Neuronal stem cell (in vitro differentiated cells): ENCODE data around the gene CRAT.

Source experiments
- DNase-seq: peaks from one replicate; pipeline ENCODE4 v3.0.0-alpha.2; 2013; ENCODE audit warnings: low spot score
- H2AFZ ChIP-seq: one replicate; pipeline ENCODE4 v1.6.1; 2013; ENCODE audit warnings: mild to moderate bottlenecking, low read length, inconsistent platforms
- H2AK5ac ChIP-seq: 2 replicates; pipeline ENCODE4 v1.6.1; 2013; ENCODE audit warnings: low read depth, mild to moderate bottlenecking, inconsistent platforms, low read length, moderate library complexity, mixed read lengths
- H2BK120ac ChIP-seq: 2 replicates; pipeline ENCODE4 v1.6.1; 2013; ENCODE audit warnings: low read depth, mild to moderate bottlenecking, inconsistent platforms, low read length, moderate library complexity, mixed read lengths
- H2BK12ac ChIP-seq: one replicate; pipeline ENCODE4 v1.6.1; 2013; ENCODE audit warnings: low read length, inconsistent platforms
- H2BK15ac ChIP-seq: 2 replicates; pipeline ENCODE4 v1.6.1; 2013; ENCODE audit warnings: mild to moderate bottlenecking, low read length, inconsistent platforms, mixed read lengths
- H2BK5ac ChIP-seq: one replicate; pipeline ENCODE4 v1.6.1; 2013; ENCODE audit warnings: inconsistent platforms, mild to moderate bottlenecking, low read length, moderate library complexity
- H3K14ac ChIP-seq: one replicate; pipeline ENCODE4 v1.6.1; 2013; ENCODE audit warnings: low read length, inconsistent platforms
- H3K18ac ChIP-seq: 2 replicates; pipeline ENCODE4 v1.6.1; 2013; ENCODE audit warnings: low read length, inconsistent platforms
- H3K23ac ChIP-seq: 2 replicates; pipeline ENCODE4 v1.6.1; 2013; ENCODE audit warnings: low read depth, mild to moderate bottlenecking, mixed read lengths, low read length, inconsistent platforms; ENCODE audit not compliant: poor library complexity
- H3K27ac ChIP-seq: replicated peaks from 3 replicates; pipeline ENCODE4 v1.5.1; 2013; ENCODE audit warnings: low read length, inconsistent platforms
- H3K27me3 ChIP-seq, 3 experiments: 2 replicates each; pipeline ENCODE4 v1.6.1; 2013; ENCODE audit warnings: low read length in 3 of 3, mild to moderate bottlenecking in 2 of 3, inconsistent platforms in 1 of 3, low read depth in 1 of 3, mixed read lengths in 1 of 3, moderate library complexity in 1 of 3; ENCODE audit not compliant: control insufficient read depth in 3 of 3, insufficient read depth in 3 of 3
- H3K36me3 ChIP-seq, 2 donors: replicated peaks in 1 of 2; 2 replicates each; pipeline ENCODE4 v1.6.1; 2013; ENCODE audit warnings: low read length in 2 of 2; ENCODE audit not compliant: control insufficient read depth in 2 of 2, insufficient read depth in 2 of 2
- H3K4ac ChIP-seq: 2 replicates; pipeline ENCODE4 v1.6.1; 2013; ENCODE audit warnings: inconsistent platforms, mild to moderate bottlenecking, low read length, moderate library complexity
- H3K4me1 ChIP-seq, 2 donors: 1 replicate in 1 of 2; 2 replicates in 1 of 2; pipeline ENCODE4 v1.6.1; 2013; ENCODE audit warnings: low read length in 2 of 2, low read depth in 1 of 2; ENCODE audit not compliant: control insufficient read depth in 2 of 2, insufficient read depth in 1 of 2
- H3K4me2 ChIP-seq: one replicate; pipeline ENCODE4 v1.6.1; 2013; ENCODE audit warnings: mild to moderate bottlenecking, low read length, inconsistent platforms; ENCODE audit not compliant: insufficient read depth, poor library complexity, severe bottlenecking
- H3K4me3 ChIP-seq, 2 donors: 2 replicates each; pipeline ENCODE4 v1.5.1; 2013; ENCODE audit warnings: low read length in 2 of 2, mild to moderate bottlenecking in 2 of 2, inconsistent platforms in 1 of 2, moderate library complexity in 1 of 2
- H3K79me1 ChIP-seq: one replicate; pipeline ENCODE4 v1.6.1; 2013; ENCODE audit warnings: low read depth, mild to moderate bottlenecking, inconsistent platforms, low read length, moderate library complexity
- H3K9ac ChIP-seq: one replicate; pipeline ENCODE4 v1.6.1; 2013; ENCODE audit warnings: mild to moderate bottlenecking, low read depth, low read length, inconsistent platforms; ENCODE audit not compliant: poor library complexity
- H3K9me3 ChIP-seq, 2 donors: replicated peaks in 1 of 2; 2 replicates each; pipeline versions ENCODE3 to v1.6.1; 2013; ENCODE audit warnings: low read length in 2 of 2, mild to moderate bottlenecking in 2 of 2, inconsistent platforms in 1 of 2, low read depth in 1 of 2, mixed read lengths in 1 of 2, moderate library complexity in 1 of 2; ENCODE audit not compliant: control insufficient read depth in 2 of 2, insufficient read depth in 1 of 2
- H4K8ac ChIP-seq: one replicate; pipeline ENCODE4 v1.6.1; 2013; ENCODE audit warnings: low read depth, mild to moderate bottlenecking, inconsistent platforms, low read length, moderate library complexity
- H4K91ac ChIP-seq: one replicate; pipeline ENCODE4 v1.6.1; 2013; ENCODE audit warnings: low read length, low read depth, mild to moderate bottlenecking, inconsistent platforms; ENCODE audit not compliant: poor library complexity
- WGBS, 2 donors: extraction: QIAGEN DNeasy Blood & Tissue Kit; methylation state at CpG; one replicate each; pipeline ENCODE4 v1.1.7; 2013; ENCODE audit warnings: missing lambda C conversion rate in 2 of 2, mixed read lengths in 1 of 2; ENCODE audit not compliant: insufficient read length in 2 of 2, insufficient replicate concordance in 1 of 2; ENCODE audit errors: extremely low coverage in 2 of 2; 5-methylcytosine and 5-hydroxymethylcytosine counted together

CRAT gene

GRCh38 chr9:129108805-129109536 is 1.6 kb downstream of the CRAT start:
- peak overlapping the region; percentile 53 for H4K91ac ChIP-seq
- H2BK120ac ChIP-seq, result no peak overlapping the region
- peak overlapping the region; percentile 10 for H2BK12ac ChIP-seq
- peak overlapping the region in 1 of 2 donors; percentile 1 for H3K4me3 ChIP-seq
- H3K27me3 ChIP-seq, result peaks cover 0 to 15% (median 0%) of the 10 kb centered on the region in 3 experiments
- H4K8ac ChIP-seq, result no peak overlapping the region
- no peak overlapping the region for H3K14ac ChIP-seq
- no peak overlapping the region for H2BK5ac ChIP-seq
- no peak for DNase-seq
- no peak overlapping the region for H3K4ac ChIP-seq
- H3K27ac ChIP-seq, result no peak overlapping the region
- no peak overlapping the region for H3K4me2 ChIP-seq
- no peak overlapping the region for H2AK5ac ChIP-seq
- no peaks in the 10 kb centered on the region for H3K9me3 ChIP-seq
- no peak overlapping the region for H3K23ac ChIP-seq
- H3K36me3 ChIP-seq, result peaks cover 0 to 11% of the 10 kb centered on the region in 2 donors
- peak overlapping the region; percentile 21 for H3K9ac ChIP-seq
- peak overlapping the region; percentile 15 for H2BK15ac ChIP-seq
- peaks cover 5 to 10% of the 10 kb centered on the region in 2 donors for H3K4me1 ChIP-seq
- H3K18ac ChIP-seq, result no peak overlapping the region
- no peak overlapping the region for H2AFZ ChIP-seq
- no peaks in the 10 kb centered on the region for H3K79me1 ChIP-seq
- no CpG with 5 or more reads among the region's 10 CpGs for WGBS, 2 donors

GRCh38 chr9:129108083-129108804 is 2.3 kb downstream of the CRAT start:
- H3K14ac ChIP-seq, result no peak overlapping the region

DNA sequence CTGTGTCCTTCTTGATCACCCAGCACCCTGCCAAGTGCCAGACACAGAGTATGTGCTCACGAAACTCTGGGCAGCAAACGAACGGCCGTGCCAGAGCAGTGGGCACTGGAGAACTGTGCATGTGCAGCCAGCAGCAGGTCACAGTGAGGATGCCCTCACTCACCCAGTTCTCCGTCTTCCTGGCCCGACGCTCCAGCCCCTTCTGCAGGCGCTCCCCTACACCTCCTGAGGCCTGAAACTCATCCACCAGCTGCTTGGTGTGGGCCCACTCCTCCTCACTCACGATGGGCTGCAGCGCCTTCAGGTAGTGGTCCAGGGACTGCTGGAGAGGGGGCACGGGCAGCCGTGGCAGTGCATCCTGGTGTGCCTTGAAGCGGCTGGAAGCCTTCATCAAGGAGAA is 2.9 kb downstream of the CRAT start:
- H2BK120ac ChIP-seq, result no peak overlapping the region
- H2AK5ac ChIP-seq, result peak overlapping the region; percentile 75
- H3K79me1 ChIP-seq, result no peaks in the 10 kb centered on the region
- H3K36me3 ChIP-seq, result peaks cover 0 to 11% of the 10 kb centered on the region in 2 donors
- H3K27me3 ChIP-seq, result peaks cover 0 to 15% (median 0%) of the 10 kb centered on the region in 3 experiments
- WGBS, 2 donors, result no CpG with 5 or more reads among the region's 13 CpGs
- H3K9ac ChIP-seq, result no peak overlapping the region
- H3K23ac ChIP-seq, result no peak overlapping the region
- no peak overlapping the region for H3K14ac ChIP-seq
- H2BK15ac ChIP-seq, result peak overlapping the region; percentile 67
- no peak for DNase-seq
- no peak overlapping the region for H2BK12ac ChIP-seq
- H4K8ac ChIP-seq, result no peak overlapping the region
- H3K4me1 ChIP-seq, result peaks cover 5 to 10% of the 10 kb centered on the region in 2 donors
- peak overlapping the region; percentile 53 for H2BK5ac ChIP-seq
- peak overlapping the region; percentile 71 for H3K18ac ChIP-seq
- H3K27ac ChIP-seq, result no peak overlapping the region
- no peaks in the 10 kb centered on the region for H3K9me3 ChIP-seq
- H4K91ac ChIP-seq, result no peak overlapping the region
- H2AFZ ChIP-seq, result no peak overlapping the region
- no peak overlapping the region for H3K4me3 ChIP-seq
- H3K4me2 ChIP-seq, result no peak overlapping the region
- no peak overlapping the region for H3K4ac ChIP-seq

More at GRCh38 chr9:129108083-129108804, 2.3 kb downstream of the CRAT start:
- Histone ChIP-seq H3K79me1 (no peaks in the 10 kb centered on the region), H3K9ac (peak overlapping the region; percentile 21), H3K9me3 (no peaks in the 10 kb centered on the region), H3K36me3 (peaks cover 0 to 11% of the 10 kb centered on the region in 2 donors), H3K4ac (no peak overlapping the region), H3K18ac (peak overlapping the region; percentile 71), H3K27me3 (peaks cover 0 to 15% (median 0%) of the 10 kb centered on the region in 3 experiments), H2AK5ac (peak overlapping the region; percentile 75), H4K91ac (peak overlapping the region; percentile 53), H2BK120ac (no peak overlapping the region), H2BK12ac (peak overlapping the region; percentile 10), H2AFZ (no peak overlapping the region), H3K4me2 (no peak overlapping the region), H3K4me3 (no peak overlapping the region), H4K8ac (no peak overlapping the region), H2BK15ac (peak overlapping the region; percentile 67), H3K4me1 (peaks cover 5 to 10% of the 10 kb centered on the region in 2 donors), H3K27ac (no peak overlapping the region), H2BK5ac (peak overlapping the region; percentile 53), H3K23ac (peak overlapping the region; percentile 55)
- no CpG with 5 or more reads among the region's 13 CpGs for WGBS, 2 donors
- no peak for DNase-seq
